HK-2 (cell line): Measurements from ENCODE around the gene TMEM203.
"Not testable (repeated sequence)": the region's sequence is repeated elsewhere in the genome, so short reads cannot be mapped to it uniquely, and the experiment has no call there.

Experiments used
- DNase-seq: peaks from one replicate; pipeline ENCODE4 v3.0.0-alpha.2; 2018; ENCODE audit not compliant: unreplicated experiment

Gene TMEM203, protein sequence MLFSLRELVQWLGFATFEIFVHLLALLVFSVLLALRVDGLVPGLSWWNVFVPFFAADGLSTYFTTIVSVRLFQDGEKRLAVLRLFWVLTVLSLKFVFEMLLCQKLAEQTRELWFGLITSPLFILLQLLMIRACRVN

DNA sequence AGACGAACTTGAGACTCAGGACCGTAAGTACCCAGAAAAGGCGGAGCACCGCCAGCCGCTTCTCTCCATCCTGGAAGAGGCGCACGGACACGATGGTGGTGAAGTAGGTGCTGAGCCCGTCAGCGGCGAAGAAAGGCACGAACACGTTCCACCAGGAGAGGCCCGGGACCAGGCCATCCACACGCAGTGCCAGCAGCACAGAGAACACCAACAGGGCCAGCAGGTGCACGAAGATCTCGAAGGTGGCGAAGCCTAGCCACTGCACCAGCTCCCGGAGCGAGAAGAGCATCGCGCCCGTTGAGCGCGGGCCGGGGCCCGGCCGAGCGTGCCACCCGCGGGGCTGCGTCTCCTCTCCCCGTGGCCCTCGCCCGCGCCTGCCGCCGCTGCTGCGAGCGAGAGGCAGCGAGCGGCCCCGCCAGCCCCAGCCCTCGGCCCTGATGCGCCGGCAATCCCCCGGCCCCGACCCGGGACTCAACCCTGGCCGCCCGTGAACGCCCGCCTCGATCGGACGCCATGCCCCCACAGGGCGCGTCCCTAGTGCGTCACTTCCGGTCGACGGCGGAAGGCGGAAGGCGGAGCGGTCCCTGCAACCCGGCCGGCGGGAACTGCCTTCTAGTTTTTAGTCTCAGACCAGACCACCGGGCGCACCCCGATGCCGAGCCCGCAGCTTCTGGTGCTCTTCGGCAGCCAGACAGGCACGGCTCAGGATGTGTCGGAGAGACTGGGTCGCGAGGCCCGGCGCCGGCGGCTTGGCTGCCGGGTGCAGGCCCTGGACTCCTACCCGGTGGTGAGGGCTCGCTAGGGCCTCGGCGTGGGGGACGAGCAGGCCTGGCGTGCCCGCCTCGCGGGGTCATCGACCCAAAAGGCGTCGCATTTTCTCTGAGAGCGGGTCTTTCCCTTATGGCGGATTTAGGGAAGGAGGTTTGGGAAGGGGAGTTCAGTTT, at the start of gene TMEM203, which contains the start of gene NDOR1:
Gene TMEM203, minus strand, starts transcription at position 523 of the 944 bp plus-strand sequence. Its CDS starts 234 bp downstream, at position 289.
Gene NDOR1, plus strand, starts transcription at position 575 of the 944 bp plus-strand sequence. Its CDS starts 78 bp downstream, at position 653.
- peak; percentile 88 for DNase-seq

DNA sequence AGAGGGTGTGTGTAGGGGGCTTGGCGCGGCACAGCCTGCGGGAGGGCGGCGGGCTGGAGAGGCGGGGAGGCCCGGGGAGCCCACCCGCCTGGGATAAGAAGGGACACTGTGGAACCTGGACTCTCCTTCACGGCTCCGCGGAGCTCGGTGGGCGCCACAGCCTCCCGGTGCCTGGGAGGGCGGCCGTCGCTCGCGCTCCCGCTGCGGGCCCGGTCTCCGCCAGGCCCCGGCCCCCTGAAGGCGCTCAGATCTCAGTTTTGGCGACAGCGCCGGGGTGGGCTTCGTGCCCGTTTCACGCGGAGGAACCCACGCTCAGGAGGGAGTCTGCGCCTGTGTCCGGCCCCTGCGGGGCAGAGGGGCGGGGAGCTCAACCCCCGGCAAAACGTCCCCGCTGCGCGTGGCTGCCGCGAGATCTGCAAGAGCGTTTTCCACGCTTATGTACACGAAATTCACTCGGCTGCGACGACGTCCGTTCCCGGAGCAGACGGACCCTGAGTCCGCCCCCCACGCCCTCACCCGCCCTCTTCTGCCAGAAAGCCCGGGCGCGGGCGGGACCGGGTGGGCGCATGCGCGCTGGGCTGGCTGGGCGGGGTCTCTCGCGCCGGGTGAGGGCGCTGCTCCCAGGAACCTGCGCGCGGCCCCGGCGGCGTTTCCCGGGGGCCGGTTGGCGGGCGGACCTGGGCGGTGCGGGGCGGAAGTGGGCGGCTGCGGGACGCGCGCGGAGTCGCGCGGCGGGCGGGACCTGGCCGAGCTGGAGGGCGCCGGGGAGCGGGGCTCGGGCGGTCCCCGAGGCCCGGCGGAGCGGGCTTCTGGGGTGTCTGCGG, 49.4 kb upstream of the TMEM203 start, which contains the start of gene NELFB:
Gene NELFB, plus strand, starts transcription at position 704 of the 824 bp plus-strand sequence.
- peak; percentile 96 for DNase-seq

DNA sequence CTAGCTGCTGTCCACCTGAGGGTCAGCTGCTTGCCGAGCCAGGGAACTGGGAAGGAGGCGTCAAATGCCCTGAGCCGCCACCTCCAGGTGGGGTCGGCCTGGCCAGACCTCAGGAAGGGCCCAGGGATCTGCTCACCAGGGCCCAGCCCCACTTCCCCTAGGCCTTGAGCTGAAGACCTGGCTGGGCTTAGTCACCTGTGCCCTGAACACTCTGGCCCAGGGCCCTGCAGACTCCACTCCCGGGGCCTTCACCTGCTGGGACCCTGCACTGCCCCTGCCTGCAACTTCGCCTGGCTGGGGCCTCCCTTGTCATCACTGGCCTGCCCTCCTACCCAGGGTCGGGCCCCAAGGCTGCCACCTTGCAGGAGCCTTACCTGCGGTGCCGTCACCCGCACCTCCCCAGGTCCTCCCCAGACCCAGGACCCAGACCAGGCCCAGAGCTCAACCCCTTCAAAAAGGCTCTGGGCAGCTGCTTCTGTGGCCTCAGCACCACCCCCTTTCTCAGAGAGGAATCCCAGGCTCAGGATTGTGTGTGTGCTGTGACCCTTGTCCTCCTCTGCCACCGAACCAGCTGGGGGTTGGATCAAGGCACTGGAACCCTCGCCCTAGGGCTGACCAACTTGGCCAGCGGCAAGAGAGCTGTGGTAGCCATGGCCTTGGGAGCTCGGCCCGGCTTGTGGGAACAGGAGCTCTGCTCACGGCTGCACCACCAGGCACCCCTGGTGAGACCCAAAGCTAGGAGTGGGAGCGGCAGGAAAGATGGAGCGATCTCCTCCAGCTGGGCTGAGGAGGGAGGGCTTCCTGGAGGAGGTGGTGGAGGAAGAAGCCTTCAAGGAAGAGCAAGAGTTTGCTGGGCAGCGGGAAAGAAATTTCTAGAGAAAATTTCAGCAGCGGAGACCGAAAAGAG, 48.5 kb upstream of the TMEM203 start:
- DNase-seq, result no peak

DNA sequence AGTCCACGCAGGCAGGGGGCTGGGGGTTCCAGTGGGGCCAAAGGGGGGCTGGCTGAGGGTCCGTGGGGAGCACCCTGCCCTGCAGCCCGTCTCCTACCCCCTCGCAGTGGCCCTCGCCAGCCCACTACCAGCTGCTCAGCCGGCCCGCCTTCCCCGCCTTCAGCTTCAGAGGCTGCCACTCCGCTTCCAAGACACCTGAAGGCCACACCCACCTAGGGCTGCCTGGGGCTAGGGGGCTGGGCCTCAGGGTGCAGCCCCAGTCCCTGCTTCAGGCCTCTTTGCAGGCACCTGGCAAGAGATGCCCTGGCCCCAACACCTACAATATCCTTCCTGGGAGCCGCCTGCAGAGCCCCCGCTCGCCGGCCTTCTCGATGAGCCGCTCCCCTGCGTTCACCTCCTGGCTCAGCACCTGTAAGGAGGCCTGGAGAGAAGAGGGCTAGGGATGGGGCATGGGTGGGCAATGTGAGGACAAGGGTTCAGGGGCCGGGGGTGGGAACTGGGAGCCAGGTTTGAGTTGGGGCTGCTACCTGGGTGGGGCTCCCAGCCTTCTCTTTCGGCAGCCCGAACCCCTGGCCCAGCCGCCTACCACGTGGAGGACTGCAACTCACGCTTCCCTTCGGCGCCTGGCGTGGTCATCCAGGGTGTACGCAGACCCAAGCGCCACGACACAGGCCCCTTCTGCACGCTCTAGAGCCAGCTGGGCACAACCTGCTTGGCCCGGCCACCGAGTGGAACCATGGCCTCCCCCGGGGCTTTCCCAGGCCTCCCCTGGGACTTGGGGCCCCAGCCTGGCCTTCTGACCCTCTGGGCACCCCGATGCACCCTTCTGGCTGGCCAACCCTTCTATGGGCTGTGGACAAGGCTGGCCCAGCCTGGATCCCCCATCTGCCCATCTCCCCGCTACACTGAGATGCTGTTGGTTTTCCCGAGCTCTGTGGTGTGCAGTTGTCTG, 47.4 kb upstream of the TMEM203 start:
- no peak for DNase-seq

DNA sequence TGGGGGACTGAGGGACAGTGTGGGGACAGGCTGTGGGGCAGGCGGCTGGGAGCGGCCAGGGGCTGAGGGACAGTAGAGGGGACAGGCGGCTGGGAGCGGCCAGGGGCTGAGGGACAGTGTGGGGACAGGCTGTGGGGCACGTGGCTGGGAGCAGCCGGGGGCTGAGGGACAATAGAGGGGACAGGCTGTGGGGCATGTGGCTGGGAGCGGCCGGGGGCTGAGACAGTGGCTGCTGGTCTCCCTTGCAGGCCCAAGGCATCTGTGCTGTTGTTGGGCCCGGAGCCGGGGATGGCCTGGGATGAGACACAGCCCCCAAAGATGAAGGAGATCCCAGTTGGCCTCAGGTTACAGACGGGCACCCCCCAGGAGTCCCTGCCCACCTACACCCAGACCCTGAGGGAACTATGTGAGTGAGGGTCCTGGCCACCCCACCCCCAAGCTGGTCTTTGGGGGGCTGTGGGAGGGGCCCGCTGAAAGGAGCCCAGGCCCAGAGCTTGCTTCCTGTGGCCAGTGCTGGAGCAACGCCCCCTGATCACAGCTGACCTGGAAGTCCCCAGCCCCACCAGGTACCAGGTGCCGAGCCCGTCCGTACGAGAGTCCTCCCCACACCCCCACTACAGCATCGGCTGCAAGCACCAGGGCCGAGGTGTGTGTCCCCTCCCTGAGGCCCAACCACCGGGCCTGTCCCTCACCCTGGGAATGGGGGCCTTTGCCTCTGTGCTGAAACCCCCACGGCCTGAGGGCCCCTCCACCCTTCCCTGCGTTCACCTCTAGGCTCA, 46.2 kb upstream of the TMEM203 start:
- DNase-seq, result no peak

DNA sequence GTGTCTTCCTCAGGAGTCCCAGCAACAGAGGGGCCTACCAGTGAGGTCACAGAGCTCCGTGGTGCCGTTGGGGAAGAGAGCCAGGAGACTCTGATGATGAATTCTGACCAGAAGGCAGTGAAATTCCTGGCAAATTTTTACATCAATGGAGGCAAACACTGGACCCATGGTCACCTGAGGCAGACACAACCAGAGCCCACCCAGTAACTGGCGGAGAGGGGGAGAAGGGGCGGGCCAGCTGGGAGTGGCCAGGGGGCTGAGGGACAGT, 45.7 kb upstream of the TMEM203 start, which contains the start of gene STPG3:
Gene STPG3, plus strand, starts transcription at position 93 of the 268 bp plus-strand sequence. Its CDS starts 1 bp downstream, at position 94.
- DNase-seq, result no peak

DNA sequence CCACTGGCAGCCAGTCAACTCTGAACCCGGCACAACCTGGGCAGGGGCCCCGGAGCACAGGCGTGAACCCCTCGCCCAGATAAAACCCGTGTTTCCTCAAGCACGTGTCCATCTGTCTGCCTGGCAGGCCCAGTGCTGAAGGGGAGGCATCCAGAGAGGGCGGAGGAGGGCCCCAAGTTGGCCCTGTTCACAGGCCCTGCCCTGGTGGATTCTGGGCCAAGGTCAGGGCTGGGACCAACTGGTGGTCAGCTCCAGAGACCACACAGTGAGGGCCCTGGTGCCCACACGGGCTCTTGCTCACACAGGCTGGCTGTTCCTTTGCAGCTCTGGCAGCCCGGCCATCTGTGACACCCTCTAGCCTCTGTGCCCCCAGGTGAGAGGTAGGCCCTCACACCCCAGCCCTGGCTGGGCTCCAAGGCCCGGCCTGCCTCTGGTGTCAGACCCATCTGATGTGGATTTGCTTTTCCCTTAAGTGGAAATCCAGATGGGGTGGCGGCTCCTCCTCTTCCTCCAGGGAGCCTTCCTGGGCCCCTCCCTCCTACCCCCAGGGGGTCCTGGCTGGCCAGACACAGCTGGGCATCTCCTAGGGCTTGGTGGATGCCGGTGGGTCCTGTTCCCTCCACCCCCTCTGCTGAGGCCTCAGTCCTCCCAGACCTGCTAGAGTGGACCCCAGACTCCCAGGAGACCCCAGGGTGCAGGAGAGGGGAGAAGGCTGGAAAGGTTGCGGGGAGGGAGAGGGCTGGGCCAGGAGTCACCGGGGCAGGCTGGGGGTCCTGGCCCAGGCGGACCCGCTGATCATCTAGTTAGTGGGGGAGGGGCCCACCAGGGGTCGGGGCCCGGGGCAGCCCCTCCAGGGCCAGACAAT, 45.1 kb upstream of the TMEM203 start:
- DNase-seq, result no peak

DNA sequence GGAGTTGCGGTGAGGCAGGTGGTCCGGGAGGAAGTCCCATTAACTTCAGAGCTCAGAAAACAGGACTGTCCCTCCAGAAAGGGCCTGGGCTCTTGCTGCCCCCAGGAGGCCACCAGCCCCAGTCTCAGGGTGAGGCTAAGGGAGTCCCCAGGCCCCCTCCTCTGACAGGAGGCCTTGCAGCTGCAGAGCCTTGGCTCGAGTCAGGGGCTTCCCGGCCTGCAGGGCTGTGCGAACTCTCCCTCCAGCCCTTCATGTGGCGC, 42.4 kb upstream of the TMEM203 start:
- DNase-seq, result no peak

DNA sequence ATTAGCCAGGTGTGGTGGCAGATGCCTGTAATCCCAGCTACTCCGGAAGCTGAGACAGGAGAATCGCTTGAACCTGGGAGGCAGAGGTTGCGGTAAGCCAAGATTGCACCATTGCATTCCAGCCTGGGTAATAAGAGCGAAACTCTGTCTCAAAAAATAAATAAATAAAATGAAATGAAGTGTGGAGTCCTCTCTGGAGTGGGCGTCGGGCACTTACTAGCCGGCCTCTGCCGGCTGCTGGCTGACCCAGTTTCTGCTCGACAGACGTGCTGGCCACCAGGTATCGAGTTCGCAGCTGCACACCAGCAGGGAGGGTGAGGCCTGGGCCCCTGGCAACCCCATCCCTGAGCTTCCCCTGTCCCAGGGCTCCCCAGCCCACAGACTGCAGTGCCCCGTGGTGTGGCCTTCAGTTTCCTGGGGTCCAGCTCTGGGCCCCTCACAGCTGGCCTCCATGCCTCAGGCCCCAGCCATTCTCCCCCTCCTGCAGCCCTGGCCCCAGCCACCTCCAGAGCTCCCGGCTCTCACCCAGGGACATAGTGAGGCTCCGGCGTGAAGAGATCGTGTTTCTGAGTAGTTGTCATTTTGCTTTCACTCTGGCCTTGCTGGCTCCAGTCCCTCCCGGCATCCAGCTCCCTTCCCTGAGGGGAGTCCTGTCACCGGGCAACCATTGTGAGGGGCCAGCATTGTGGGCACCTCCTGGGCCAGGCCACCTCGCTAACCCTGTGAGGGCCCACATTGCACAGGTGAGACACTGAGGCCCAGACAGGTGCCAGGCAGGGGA, 41.9 kb upstream of the TMEM203 start:
- DNase-seq, result no peak

DNA sequence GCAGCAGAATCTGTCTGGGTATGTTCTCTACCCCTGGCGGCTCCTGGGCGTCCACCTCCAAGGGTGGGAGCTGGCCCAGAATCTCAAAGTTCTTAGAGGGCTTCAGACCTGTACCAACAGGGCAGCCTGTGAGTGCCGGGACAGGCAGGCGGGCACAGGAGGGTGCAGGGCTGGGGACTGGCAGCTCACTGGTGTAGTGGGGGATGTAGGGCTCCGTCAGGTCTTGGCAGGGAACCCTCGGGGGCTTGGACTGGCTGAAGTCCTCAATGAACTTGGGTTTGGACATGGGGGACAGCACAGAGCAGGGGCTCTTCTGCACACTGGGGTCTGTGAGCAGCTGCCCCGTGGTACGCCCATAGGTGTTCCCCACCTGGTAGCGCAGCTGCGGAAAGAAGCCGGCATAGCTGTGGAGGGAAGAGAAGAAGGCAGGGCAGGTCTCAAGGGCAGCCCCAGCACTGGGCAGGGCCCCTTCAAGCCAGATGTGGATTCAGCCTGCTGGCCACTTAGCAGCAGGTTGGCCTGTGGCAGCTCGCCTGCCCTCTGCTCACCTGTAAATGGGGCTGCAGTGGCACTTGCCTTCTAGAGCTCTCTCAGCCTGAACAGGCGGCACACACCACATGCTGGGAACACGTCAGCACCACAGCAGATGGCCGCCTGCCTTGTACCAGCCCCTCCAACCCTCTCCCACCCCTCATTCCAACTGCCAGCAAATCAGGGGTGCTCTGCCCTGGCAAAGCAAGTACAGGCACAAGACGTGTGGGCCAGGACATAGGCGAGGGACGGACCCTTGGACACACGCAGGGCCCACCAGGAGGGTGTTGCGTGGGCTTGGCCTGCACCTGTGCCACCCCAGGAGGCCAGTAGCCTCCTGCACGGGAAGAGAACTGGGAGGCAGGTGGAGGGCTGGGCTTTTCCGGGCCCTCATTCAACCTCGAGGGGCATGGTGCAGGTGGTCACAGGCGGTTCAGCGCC, 40.3 kb upstream of the TMEM203 start:
- DNase-seq, result no peak

DNA sequence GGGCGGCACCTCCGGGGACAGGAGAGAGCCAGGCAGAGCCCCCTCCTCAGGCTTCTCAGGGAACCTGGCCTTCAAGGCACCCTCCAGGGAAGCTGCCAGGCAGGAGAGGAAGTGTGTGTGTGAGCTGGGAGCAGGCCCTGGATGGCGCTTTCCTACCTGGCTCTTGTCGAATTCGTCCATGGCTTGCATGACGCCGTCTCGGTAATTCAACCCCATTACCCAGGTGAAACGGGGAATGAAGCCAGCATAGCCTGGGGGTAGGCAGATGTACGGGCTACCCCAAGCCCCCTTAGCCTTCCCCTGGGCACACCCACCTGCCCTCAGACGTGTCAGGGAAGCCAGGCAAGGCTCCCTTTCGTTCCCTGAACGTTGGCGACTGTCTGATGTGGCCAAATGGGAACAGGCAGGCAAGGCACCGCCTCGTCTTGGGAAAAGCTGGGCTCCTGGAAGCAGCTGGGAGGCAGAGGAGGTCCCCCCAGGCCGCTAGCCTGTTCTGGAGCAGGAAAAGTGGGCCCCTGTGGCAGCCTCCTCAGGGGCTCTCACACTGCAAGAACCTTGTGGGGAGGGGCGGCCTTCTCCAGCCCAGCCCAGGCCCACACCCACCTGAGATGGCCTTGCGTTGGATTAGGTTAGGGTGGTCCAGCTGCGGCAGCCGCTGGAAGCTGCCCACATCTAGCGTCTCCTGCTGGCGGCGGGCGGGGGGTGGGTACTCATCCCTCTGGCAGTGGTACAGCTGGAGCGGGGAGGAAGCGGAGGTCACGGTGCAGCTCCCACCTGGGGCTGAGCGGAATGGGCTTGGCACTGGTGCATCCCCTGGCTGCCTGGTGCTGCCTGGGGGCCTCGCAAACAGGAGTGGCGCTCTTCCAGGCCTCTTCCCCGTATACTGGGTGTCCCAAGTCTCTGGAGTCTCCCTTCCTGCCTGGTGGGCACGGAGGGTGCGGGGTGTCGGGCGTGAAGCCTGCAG, 39.3 kb upstream of the TMEM203 start:
- DNase-seq, result no peak

DNA sequence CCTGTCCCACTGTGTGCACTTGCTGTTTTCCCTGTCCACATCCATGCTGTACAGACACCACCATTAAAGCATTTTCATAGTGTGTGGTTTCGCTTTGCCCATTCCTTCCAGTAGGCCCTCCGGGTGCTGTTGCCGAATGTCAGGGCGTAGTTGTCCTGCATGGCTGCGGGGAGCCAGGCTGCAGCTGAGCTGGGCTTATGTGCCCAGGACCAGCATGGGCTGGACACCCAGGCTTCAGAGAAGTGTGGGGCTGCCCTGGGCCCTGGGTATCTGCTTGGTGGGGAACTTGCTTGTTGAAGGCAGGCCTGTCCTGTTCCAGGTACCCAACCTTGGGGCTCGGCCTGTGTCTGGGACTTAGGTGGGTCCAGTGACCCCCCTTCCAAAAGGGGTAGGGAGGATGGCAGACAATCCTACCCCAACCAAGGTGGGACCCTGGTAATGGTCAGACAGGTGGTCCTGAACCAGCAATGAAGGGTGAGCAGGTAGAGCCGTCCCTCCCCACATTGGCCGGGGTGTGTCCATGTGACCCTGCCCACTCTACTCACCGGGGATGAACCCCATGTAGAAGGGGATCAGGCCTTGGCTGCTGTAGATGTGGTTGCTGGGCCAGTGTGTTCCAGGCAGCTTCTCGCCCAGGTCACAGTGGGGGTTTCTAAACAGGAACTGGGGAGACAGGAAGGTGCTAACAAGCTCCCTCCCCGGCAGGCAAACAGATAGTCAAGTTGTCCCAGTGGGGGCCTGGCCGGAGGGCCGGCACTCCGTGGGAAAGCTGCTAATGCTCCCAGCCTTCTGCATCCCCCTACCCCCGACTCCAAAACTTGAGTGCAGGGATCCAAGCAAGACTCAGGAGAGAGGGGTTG, 38.4 kb upstream of the TMEM203 start:
- DNase-seq, result peak; percentile 66

DNA sequence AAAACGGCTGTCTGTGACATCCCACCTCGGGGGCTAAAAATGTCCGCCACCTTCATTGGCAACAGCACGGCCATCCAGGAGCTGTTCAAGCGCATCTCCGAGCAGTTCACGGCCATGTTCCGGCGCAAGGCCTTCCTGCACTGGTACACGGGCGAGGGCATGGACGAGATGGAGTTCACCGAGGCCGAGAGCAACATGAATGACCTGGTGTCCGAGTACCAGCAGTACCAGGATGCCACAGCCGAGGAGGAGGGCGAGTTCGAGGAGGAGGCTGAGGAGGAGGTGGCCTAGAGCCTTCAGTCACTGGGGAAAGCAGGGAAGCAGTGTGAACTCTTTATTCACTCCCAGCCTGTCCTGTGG, 37.8 kb upstream of the TMEM203 start:
- DNase-seq, result not testable (repeated sequence)
